HepG2 (cell line): ENCODE data around the gene FITM1. TPM values are rescaled to one million over a fixed set of nuclear protein-coding genes. Genes with fewer than 3 reads are reported as not detected.

ENCODE experiments used
- FOXK2 ChIP-seq: fragments of 450-650 bp; IDR thresholded peaks from 2 replicates; pipeline ENCODE4 v1.6.1; 2016
- IRF2 ChIP-seq: IDR thresholded peaks from 2 replicates; pipeline ENCODE4 v1.6.1; 2018; ENCODE audit warnings: missing genetic modification reagents, missing compliant biosample characterization
- MIXL1 ChIP-seq: IDR thresholded peaks from 2 replicates; pipeline ENCODE4 v1.6.1; 2016
- RBM22 ChIP-seq: fragments of 200-400 bp; formaldehyde crosslinking; optimal IDR thresholded peaks from 2 replicates; pipeline ENCODE3; 2017; ENCODE audit warnings: mild to moderate bottlenecking, low read length, moderate library complexity
- SALL2 ChIP-seq: sonication (generic); formaldehyde crosslinking; IDR thresholded peaks from 2 replicates; pipeline ENCODE4 v1.8.1; 2023; ENCODE audit warnings: mild to moderate bottlenecking, missing genetic modification reagents, inconsistent platforms
- SKI ChIP-seq: fragments of 450-650 bp; IDR thresholded peaks from one replicate; pipeline ENCODE4 v1.6.1; 2018; ENCODE audit warnings: mild to moderate bottlenecking; ENCODE audit not compliant: partially characterized antibody
- SRSF4 ChIP-seq: fragments of 200-400 bp; formaldehyde crosslinking; IDR thresholded peaks from one replicate; pipeline ENCODE4 v1.6.1; 2018; ENCODE audit warnings: mild to moderate bottlenecking, low read depth, low read length, moderate library complexity; ENCODE audit not compliant: poor library complexity, severe bottlenecking
- ZKSCAN8 ChIP-seq: IDR thresholded peaks from 2 replicates; pipeline ENCODE4 v1.6.1; 2016; ENCODE audit warnings: borderline replicate concordance, missing genetic modification reagents, missing compliant biosample characterization
- ZNF230 ChIP-seq: sonication (generic); formaldehyde crosslinking; IDR thresholded peaks from 2 replicates; pipeline ENCODE4 v1.4.0; 2020; ENCODE audit warnings: mild to moderate bottlenecking, missing genetic modification reagents
- ZNF501 ChIP-seq: sonication (generic); formaldehyde crosslinking; IDR thresholded peaks from 2 replicates; pipeline ENCODE4 v1.5.1; 2020; ENCODE audit warnings: mild to moderate bottlenecking, moderate library complexity, missing genetic modification reagents
- ZNF546 ChIP-seq: sonication (generic); formaldehyde crosslinking; conservative IDR thresholded peaks from 2 replicates; pipeline ENCODE4 v1.8.1; 2023; ENCODE audit warnings: mild to moderate bottlenecking, missing genetic modification reagents
- ZNF878 ChIP-seq: sonication (generic); formaldehyde crosslinking; IDR thresholded peaks from 2 replicates; pipeline ENCODE4 v1.8.1; 2023; ENCODE audit warnings: mild to moderate bottlenecking, missing genetic modification reagents, moderate library complexity
- polyA plus RNA-seq, 8 experiments: library from polyadenylated mRNA; depleted of rRNA in 3 of 8; stranded (reverse) in 7 of 8; unstranded in 1 of 8; fragments of >200 nt; fragmentation: Illumina TruSeq in 4 of 8; extraction: Trizol in 4 of 8; gene quantifications; 2 replicates each; pipeline versions ENCODE4 v1.2.1 to v1.2.3, GENCODE V29; 2011 to 2016; ENCODE audit warnings: low read depth in 4 of 8, missing spikeins in 1 of 8, mixed read lengths in 1 of 8; ENCODE audit not compliant: insufficient read depth in 1 of 8
- total RNA-seq, 5 experiments: library from RNA; depleted of rRNA; stranded (reverse); fragments of >200 nt; fragmentation: Illumina TruSeq; extraction: Trizol; gene quantifications; 2 replicates each; pipeline ENCODE4 v1.2.3, GENCODE V29; 2016; ENCODE audit warnings: low read depth in 1 of 5
- TF ChIP-seq, protein P1 (sequence below), 2 experiments: fragments of 450-650 bp in 1 of 2; sonication (generic) in 1 of 2; formaldehyde crosslinking in 1 of 2; IDR thresholded peaks; 2 replicates each; pipeline versions ENCODE4 v1.6.1 to v1.8.0; 2016 to 2022; ENCODE audit warnings: antibody characterized with exemption in 1 of 2, mild to moderate bottlenecking in 1 of 2, missing genetic modification reagents in 1 of 2
- TF ChIP-seq, protein P2 (sequence below): sonication (generic); formaldehyde crosslinking; IDR thresholded peaks from 2 replicates; pipeline ENCODE4 v1.8.0; 2022; ENCODE audit warnings: missing genetic modification reagents, mild to moderate bottlenecking, borderline replicate concordance
- TF ChIP-seq, protein P3 (sequence below): sonication (generic); formaldehyde crosslinking; IDR thresholded peaks from 2 replicates; pipeline ENCODE4 v1.9.0; 2021; ENCODE audit warnings: missing genetic modification reagents, borderline replicate concordance

The FITM1 gene
- total and polyA plus RNA-seq, 2 of the 13 experiments (the other 11 are each of a cell fraction or from before 2014, with no cell fraction given) = 2.7 to 5.8 TPM

DNA sequence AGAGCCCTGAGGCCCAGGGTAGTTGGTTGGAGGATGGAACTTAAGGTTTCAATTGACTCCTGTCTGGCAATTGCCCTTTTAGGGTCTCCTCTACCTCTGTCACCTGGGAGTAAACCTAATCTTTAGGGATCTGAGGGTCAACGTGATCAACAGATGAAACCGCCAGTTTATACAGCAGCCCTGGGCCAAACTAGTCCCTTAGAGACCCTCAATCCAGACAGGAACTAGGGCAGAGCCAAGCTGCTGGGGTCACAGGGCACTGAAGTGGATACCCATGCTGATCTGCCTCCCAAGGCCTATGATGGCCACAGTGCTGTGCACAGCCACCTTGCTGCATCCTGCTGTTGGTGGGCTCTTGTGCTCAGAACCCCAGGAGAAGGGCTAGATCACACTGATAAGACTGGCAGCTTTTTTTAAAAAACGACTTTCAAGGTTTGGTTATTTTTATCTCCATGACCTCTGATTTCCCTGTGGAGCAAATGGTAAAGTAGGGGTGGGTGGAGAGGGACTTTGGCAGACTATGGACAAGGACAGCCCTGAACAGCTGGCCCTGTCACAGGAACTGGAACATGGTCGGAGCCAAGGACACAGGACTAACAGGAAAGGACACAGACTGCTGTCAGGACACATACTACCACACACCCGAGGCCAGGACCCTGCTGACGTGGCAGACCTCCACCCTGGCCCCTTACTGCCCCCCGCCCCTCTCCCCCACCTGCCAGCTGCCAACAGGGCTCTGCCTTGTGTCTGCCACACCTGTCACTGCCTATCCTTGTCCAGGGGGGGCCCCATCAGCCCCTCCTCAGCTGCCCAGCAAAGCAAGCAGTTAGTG, 474 bp downstream of the FITM1 start (continued):
- TF ChIP-seq, protein P1, sequence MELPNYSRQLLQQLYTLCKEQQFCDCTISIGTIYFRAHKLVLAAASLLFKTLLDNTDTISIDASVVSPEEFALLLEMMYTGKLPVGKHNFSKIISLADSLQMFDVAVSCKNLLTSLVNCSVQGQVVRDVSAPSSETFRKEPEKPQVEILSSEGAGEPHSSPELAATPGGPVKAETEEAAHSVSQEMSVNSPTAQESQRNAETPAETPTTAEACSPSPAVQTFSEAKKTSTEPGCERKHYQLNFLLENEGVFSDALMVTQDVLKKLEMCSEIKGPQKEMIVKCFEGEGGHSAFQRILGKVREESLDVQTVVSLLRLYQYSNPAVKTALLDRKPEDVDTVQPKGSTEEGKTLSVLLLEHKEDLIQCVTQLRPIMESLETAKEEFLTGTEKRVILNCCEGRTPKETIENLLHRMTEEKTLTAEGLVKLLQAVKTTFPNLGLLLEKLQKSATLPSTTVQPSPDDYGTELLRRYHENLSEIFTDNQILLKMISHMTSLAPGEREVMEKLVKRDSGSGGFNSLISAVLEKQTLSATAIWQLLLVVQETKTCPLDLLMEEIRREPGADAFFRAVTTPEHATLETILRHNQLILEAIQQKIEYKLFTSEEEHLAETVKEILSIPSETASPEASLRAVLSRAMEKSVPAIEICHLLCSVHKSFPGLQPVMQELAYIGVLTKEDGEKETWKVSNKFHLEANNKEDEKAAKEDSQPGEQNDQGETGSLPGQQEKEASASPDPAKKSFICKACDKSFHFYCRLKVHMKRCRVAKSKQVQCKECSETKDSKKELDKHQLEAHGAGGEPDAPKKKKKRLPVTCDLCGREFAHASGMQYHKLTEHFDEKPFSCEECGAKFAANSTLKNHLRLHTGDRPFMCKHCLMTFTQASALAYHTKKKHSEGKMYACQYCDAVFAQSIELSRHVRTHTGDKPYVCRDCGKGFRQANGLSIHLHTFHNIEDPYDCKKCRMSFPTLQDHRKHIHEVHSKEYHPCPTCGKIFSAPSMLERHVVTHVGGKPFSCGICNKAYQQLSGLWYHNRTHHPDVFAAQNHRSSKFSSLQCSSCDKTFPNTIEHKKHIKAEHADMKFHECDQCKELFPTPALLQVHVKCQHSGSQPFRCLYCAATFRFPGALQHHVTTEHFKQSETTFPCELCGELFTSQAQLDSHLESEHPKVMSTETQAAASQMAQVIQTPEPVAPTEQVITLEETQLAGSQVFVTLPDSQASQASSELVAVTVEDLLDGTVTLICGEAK (IDR thresholded peaks at IDR 0.05) = no peak
- TF ChIP-seq, protein P1 (CRISPR knock-in tag; IDR thresholded peaks at IDR 0.05) = 0 out of 2 replicates have a peak, but pooled peaks have one; percentile 36
- TF ChIP-seq MIXL1 (CRISPR knock-in tag) (peak; percentile 50; the same call in 1 of the 2 replicates), ZKSCAN8 (CRISPR knock-in tag) (0 out of 2 replicates have a peak, but pooled peaks have one; percentile 23), ZNF878 (CRISPR knock-in tag) (no peak), FOXK2 (no peak), ZNF230 (no peak), ZNF546 (CRISPR knock-in tag) (0 out of 2 replicates have a peak, but pooled peaks have one; percentile 48), SKI (peak; percentile 55), ZNF501 (peak; percentile 77), SRSF4 (no peak), IRF2 (CRISPR knock-in tag) (peak; percentile 66), RBM22 (no peak), SALL2 (no peak)
- TF ChIP-seq, protein P2, sequence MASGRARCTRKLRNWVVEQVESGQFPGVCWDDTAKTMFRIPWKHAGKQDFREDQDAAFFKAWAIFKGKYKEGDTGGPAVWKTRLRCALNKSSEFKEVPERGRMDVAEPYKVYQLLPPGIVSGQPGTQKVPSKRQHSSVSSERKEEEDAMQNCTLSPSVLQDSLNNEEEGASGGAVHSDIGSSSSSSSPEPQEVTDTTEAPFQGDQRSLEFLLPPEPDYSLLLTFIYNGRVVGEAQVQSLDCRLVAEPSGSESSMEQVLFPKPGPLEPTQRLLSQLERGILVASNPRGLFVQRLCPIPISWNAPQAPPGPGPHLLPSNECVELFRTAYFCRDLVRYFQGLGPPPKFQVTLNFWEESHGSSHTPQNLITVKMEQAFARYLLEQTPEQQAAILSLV (CRISPR knock-in tag) = peak; percentile 58; the same call in 1 of the 2 replicates
- TF ChIP-seq, protein P3, sequence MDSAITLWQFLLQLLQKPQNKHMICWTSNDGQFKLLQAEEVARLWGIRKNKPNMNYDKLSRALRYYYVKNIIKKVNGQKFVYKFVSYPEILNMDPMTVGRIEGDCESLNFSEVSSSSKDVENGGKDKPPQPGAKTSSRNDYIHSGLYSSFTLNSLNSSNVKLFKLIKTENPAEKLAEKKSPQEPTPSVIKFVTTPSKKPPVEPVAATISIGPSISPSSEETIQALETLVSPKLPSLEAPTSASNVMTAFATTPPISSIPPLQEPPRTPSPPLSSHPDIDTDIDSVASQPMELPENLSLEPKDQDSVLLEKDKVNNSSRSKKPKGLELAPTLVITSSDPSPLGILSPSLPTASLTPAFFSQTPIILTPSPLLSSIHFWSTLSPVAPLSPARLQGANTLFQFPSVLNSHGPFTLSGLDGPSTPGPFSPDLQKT (CRISPR knock-in tag) = no peak
